Posterior cingulate gyrus (tissue), 11 donors: Measurements from ENCODE around the gene CHD5.

Experiments used
- DNase-seq, 10 donors: peaks; one replicate each; pipeline versions ENCODE4 v3.0.0 to v3.0.0-alpha.2; 2020 to 2021; ENCODE audit warnings: mixed read lengths in 3 of 10
- intact Hi-C: fragments of 100-400 bp; cut with DNase I; formaldehyde crosslinking; loops from one replicate; pipeline ENCODE4 v1.15.1; 2023

CHD5 gene

GRCh38 chr1:6162341-6162740 lies 17.8 kb downstream of the CHD5 start:
- peak in 3 of 10 donors; percentile 16 to 66 (median 66) for DNase-seq
- intact Hi-C loops: no loop called here

- no peak for DNase-seq
- intact Hi-C loops: no loop called here
Observed at GRCh38 chr1:6158181-6158580, 21.9 kb downstream of the CHD5 start.

- peak in 8 of 10 donors; percentile 53 to 94 (median 74) for DNase-seq
- intact Hi-C loops: no loop called here
Observed at GRCh38 chr1:6157528-6158174, 22.5 kb downstream of the CHD5 start.

- intact Hi-C loops: no loop called here
- DNase-seq: no peak
Observed at GRCh38 chr1:6157132-6157527, 23.0 kb downstream of the CHD5 start.

- intact Hi-C loops: no loop called here
- DNase-seq: no peak
Observed at GRCh38 chr1:6154525-6155319, 25.4 kb downstream of the CHD5 start.

- intact Hi-C loops: no loop called here
- no peak for DNase-seq
Observed at GRCh38 chr1:6152882-6153281, 27.2 kb downstream of the CHD5 start.

- DNase-seq: no peak
- intact Hi-C loops: no loop called here
Observed at GRCh38 chr1:6152181-6152580, 27.9 kb downstream of the CHD5 start.

GRCh38 chr1:6151291-6151822 lies 28.8 kb downstream of the CHD5 start:
- DNase-seq: no peak
- intact Hi-C loops: no loop called here

GRCh38 chr1:6150006-6150938 lies 29.8 kb downstream of the CHD5 start:
- intact Hi-C loops: no loop called here
- DNase-seq: no peak

- intact Hi-C loops: no loop called here
- no peak for DNase-seq
Observed at GRCh38 chr1:6149597-6149996, 30.5 kb downstream of the CHD5 start.

- intact Hi-C loops: no loop called here
- DNase-seq: peak in 9 of 10 donors; percentile 27 to 95 (median 70)
Observed at GRCh38 chr1:6148497-6149241, 31.5 kb downstream of the CHD5 start.

- DNase-seq: no peak
- intact Hi-C loops: no loop called here
Observed at GRCh38 chr1:6145864-6146410, 34.2 kb downstream of the CHD5 start.

GRCh38 chr1:6145396-6145750 lies 34.7 kb downstream of the CHD5 start:
- peak in 1 of 10 donors; percentile 85 for DNase-seq
- intact Hi-C loops: no loop called here

GRCh38 chr1:6144647-6145395 lies 35.3 kb downstream of the CHD5 start:
- DNase-seq: peak in 1 of 10 donors; percentile 87
- intact Hi-C loops: no loop called here

GRCh38 chr1:6144175-6144574 lies 35.9 kb downstream of the CHD5 start:
- DNase-seq: peak in 2 of 10 donors; percentile 43 to 85
- intact Hi-C loops: no loop called here

GRCh38 chr1:6143395-6143794 lies 36.7 kb downstream of the CHD5 start:
- DNase-seq: no peak
- intact Hi-C loops: no loop called here

GRCh38 chr1:6142734-6143133 lies 37.4 kb downstream of the CHD5 start:
- peak in 1 of 10 donors; percentile 44 for DNase-seq
- intact Hi-C loops: no loop called here

- DNase-seq: peak in 2 of 10 donors; percentile 54 to 82
- intact Hi-C loops: no loop called here
Observed at GRCh38 chr1:6142036-6142621, 38.0 kb downstream of the CHD5 start.

GRCh38 chr1:6141592-6141991 lies 38.5 kb downstream of the CHD5 start:
- intact Hi-C loops: no loop called here
- DNase-seq: peak in 2 of 10 donors; percentile 52 to 67
